ENCODE results near the gene CCDC27. TPM values are rescaled to one million over a fixed set of nuclear protein-coding genes. Genes with fewer than 3 reads are reported as not detected.

Gene CCDC27
- total RNA-seq, 1 experiment from 2014 or later: not detected

GRCh38 chr1:3789421-3790300, 37.4 kb downstream of the CCDC27 start:
- ChIA-PET CTCF (no interaction called here), RAD21 (ENCODE audit: low non-redundant PET in 1 of 2, low total read pairs in 2 of 2, uncharacterized antibody in 2 of 2, unreplicated experiment in 2 of 2) (no interaction called here), POLR2A (no interaction called here)
- Histone ChIP-seq H3K4me3 (replicated peaks in 1 of 2; ENCODE audit: low read depth in 1 of 2, low read length in 2 of 2) (no peak overlapping the region), H3K27me3 (ENCODE audit: insufficient read depth, low read length) (no peaks in the 10 kb centered on the region), H3K9ac (ENCODE audit: low read length) (no peak overlapping the region), H3K79me2 (ENCODE audit: insufficient read depth, low read length) (peaks cover 68% of the 10 kb centered on the region), H3K36me3 (ENCODE audit: control insufficient read depth in 1 of 2, insufficient read depth in 2 of 2, low read length in 2 of 2) (peaks cover 4 to 19% of the 10 kb centered on the region in 2 experiments), H3K9me3 (ENCODE audit: control insufficient read depth in 1 of 2, insufficient read depth in 1 of 2, low read depth in 1 of 2, low read length in 2 of 2) (no peaks in the 10 kb centered on the region), H3K4me1 (ENCODE audit: control insufficient read depth in 1 of 2, insufficient read depth in 2 of 2, low read length in 2 of 2) (peaks cover 6 to 14% of the 10 kb centered on the region in 2 experiments; a peak in 2 of 4 replicates), H3K4me2 (ENCODE audit: low read length) (no peak overlapping the region), H3K27ac (ENCODE audit: low read depth, low read length) (no peak overlapping the region), H4K20me1 (ENCODE audit: insufficient read depth) (no peaks in the 10 kb centered on the region), H3K9me2 (ENCODE audit: insufficient read depth) (no peaks in the 10 kb centered on the region), H2AFZ (ENCODE audit: low read depth, low read length, poor library complexity, severe bottlenecking) (no peak overlapping the region)
- intact Hi-C loops (cut with micrococcal nuclease): no loop called here
- TF ChIP-seq ZFX (IDR thresholded peaks at IDR 0.05): no peak
- no peak for TF ChIP-seq EZH2phosphoT487 (IDR thresholded peaks at IDR 0.05; ENCODE audit: borderline replicate concordance)
- no peak for ATAC-seq
- DNase-seq (ENCODE audit: low read depth, low spot score): no peak
- no TSS peak for BruUV-seq (replicated peaks)

- no peak for ATAC-seq
- Histone ChIP-seq H3K9me3 (ENCODE audit: control insufficient read depth in 1 of 2, insufficient read depth in 1 of 2, low read depth in 1 of 2, low read length in 2 of 2) (no peaks in the 10 kb centered on the region), H3K4me3 (replicated peaks in 1 of 2; ENCODE audit: low read depth in 1 of 2, low read length in 2 of 2) (no peak overlapping the region), H3K36me3 (ENCODE audit: control insufficient read depth in 1 of 2, insufficient read depth in 2 of 2, low read length in 2 of 2) (peaks cover 4 to 15% of the 10 kb centered on the region in 2 experiments), H3K9me2 (ENCODE audit: insufficient read depth) (no peaks in the 10 kb centered on the region), H2AFZ (ENCODE audit: low read depth, low read length, poor library complexity, severe bottlenecking) (no peak overlapping the region), H3K79me2 (ENCODE audit: insufficient read depth, low read length) (peaks cover 76% of the 10 kb centered on the region), H3K4me2 (ENCODE audit: low read length) (no peak overlapping the region), H3K27ac (ENCODE audit: low read depth, low read length) (no peak overlapping the region), H3K27me3 (ENCODE audit: insufficient read depth, low read length) (no peaks in the 10 kb centered on the region), H4K20me1 (ENCODE audit: insufficient read depth) (no peaks in the 10 kb centered on the region), H3K4me1 (ENCODE audit: control insufficient read depth in 1 of 2, insufficient read depth in 2 of 2, low read length in 2 of 2) (peaks cover 11 to 21% of the 10 kb centered on the region in 2 experiments; a peak in 3 of 4 replicates), H3K9ac (ENCODE audit: low read length) (no peak overlapping the region)
- DNase-seq (ENCODE audit: low read depth, low spot score): no peak
- TF ChIP-seq ELF1 (IDR thresholded peaks at IDR 0.05; ENCODE audit: borderline replicate concordance, low read depth): no peak
- no peak for TF ChIP-seq RAD21 (IDR thresholded peaks at IDR 0.05; ENCODE audit: low read depth)
- TF ChIP-seq REST (IDR thresholded peaks at IDR 0.05; ENCODE audit: low read depth): no peak
- intact Hi-C loops (cut with micrococcal nuclease): no loop called here
- no TSS peak for BruUV-seq (replicated peaks)
- ChIA-PET RAD21 (ENCODE audit: low non-redundant PET in 1 of 2, low total read pairs in 2 of 2, uncharacterized antibody in 2 of 2, unreplicated experiment in 2 of 2) (no interaction called here), POLR2A (no interaction called here), CTCF (no interaction called here)
Measured at GRCh38 chr1:3790500-3790923, 38.3 kb downstream of the CCDC27 start.

Data from HCT116 (cell line).